OCI-LY7 (cell line): Measurements from ENCODE around the gene FOLR2. TPM values are rescaled to one million over a fixed set of nuclear protein-coding genes. Genes with fewer than 3 reads are reported as not detected.
"Not testable (repeated sequence)": the region's sequence is repeated elsewhere in the genome, so short reads cannot be mapped to it uniquely, and the experiment has no call there.

Source experiments
- BruUV-seq: library from RNA; stranded (reverse); fragments of 400-500 nt; replicated peaks from 2 replicates; lab custom pipeline; 2021; lab: Mats Ljungman, UMichigan
- CTCF ChIA-PET: fragments of 300-600 bp; sonication (Branson Sonifier 250); formaldehyde crosslinking; loops from one replicate; lab custom pipeline; 2022; ENCODE audit warnings: antibody characterized with exemption; ENCODE audit not compliant: unreplicated experiment; lab: Charles Lee
- POLR2A ChIA-PET: fragments of 300-600 bp; sonication (Branson Sonifier 250); formaldehyde crosslinking; loops from one replicate; lab custom pipeline; 2022; ENCODE audit warnings: antibody characterized with exemption; lab: Charles Lee
- DNase-seq: peaks from one replicate; pipeline ENCODE4 v3.0.0-alpha.2; 2015; ENCODE audit warnings: low spot score
- H2AFZ ChIP-seq: fragments of 200-600 bp; sonication (generic), shearing (Covaris generic); 2 replicates; pipeline ENCODE4 v1.6.1; 2014; ENCODE audit warnings: mild to moderate bottlenecking, antibody characterized with exemption, low read length, moderate library complexity
- H3K27ac ChIP-seq: fragments of 200-600 bp; sonication (generic); 2 replicates; pipeline ENCODE4 v1.5.1; 2014; ENCODE audit warnings: mixed run types, low read depth, mild to moderate bottlenecking, moderate library complexity, low read length, inconsistent platforms; ENCODE audit not compliant: poor library complexity, severe bottlenecking
- H3K36me3 ChIP-seq: fragments of 200-600 bp; sonication (generic); 2 replicates; pipeline ENCODE4 v1.6.1; 2014; ENCODE audit warnings: mild to moderate bottlenecking, antibody characterized with exemption, low read length, moderate library complexity, mixed read lengths; ENCODE audit not compliant: insufficient read depth
- H3K4me1 ChIP-seq: fragments of 200-600 bp; sonication (generic); 2 replicates; pipeline ENCODE4 v1.5.1; 2014; ENCODE audit warnings: mild to moderate bottlenecking, low read length; ENCODE audit not compliant: insufficient read depth, poor library complexity, severe bottlenecking
- H3K4me2 ChIP-seq: fragments of 200-600 bp; sonication (generic); 2 replicates; pipeline ENCODE4 v1.6.1; 2014; ENCODE audit warnings: mild to moderate bottlenecking, low read length
- H3K4me3 ChIP-seq: fragments of 200-600 bp; sonication (generic); 2 replicates; pipeline ENCODE4 v1.5.1; 2014; ENCODE audit warnings: mild to moderate bottlenecking, low read depth, low read length; ENCODE audit not compliant: poor library complexity, severe bottlenecking
- H3K79me2 ChIP-seq: fragments of 200-600 bp; sonication (generic); 2 replicates; pipeline ENCODE4 v1.6.1; 2016; ENCODE audit warnings: low read depth, mild to moderate bottlenecking, low read length, moderate library complexity, mixed read lengths; ENCODE audit not compliant: insufficient read depth
- H3K9me2 ChIP-seq: fragments of 200-600 bp; sonication (generic); 2 replicates; pipeline ENCODE4 v1.6.1; 2016; ENCODE audit warnings: mild to moderate bottlenecking, low read length, mixed read lengths; ENCODE audit not compliant: insufficient read depth
- H3K9me3 ChIP-seq: fragments of 200-600 bp; sonication (generic); 2 replicates; pipeline ENCODE4 v1.6.1; 2014; ENCODE audit warnings: mild to moderate bottlenecking, mixed run types, low read length, mixed read lengths
- H4K20me1 ChIP-seq: fragments of 200-600 bp; sonication (generic); 2 replicates; pipeline ENCODE4 v1.6.1; 2014; ENCODE audit warnings: mild to moderate bottlenecking, antibody characterized with exemption, low read length, moderate library complexity, mixed read lengths; ENCODE audit not compliant: insufficient read depth
- EZH2phosphoT487 ChIP-seq: fragments of 200-600 bp; sonication (generic); IDR thresholded peaks from 2 replicates; pipeline ENCODE4 v1.6.1; 2018; ENCODE audit warnings: low read depth, borderline replicate concordance, mild to moderate bottlenecking, mixed run types, antibody characterized with exemption, low read length, moderate library complexity, mixed read lengths
- intact Hi-C: fragments of 100-400 bp; cut with micrococcal nuclease; formaldehyde crosslinking; loops from one replicate; pipeline ENCODE4 v1.10.0; 2022; ENCODE audit not compliant: unreplicated experiment
- total RNA-seq, 2 experiments: library from RNA; depleted of rRNA in 1 of 2; stranded (reverse); fragments of >200 nt in 1 of 2; shearing (Covaris generic) in 1 of 2; gene quantifications; 2 replicates each; pipeline ENCODE4 v1.2.3, GENCODE V29; 2014 to 2022
- TF ChIP-seq, protein P1 (sequence below): fragments of 200-600 bp; sonication (generic); conservative IDR thresholded peaks from 2 replicates; pipeline ENCODE4 v1.5.1; 2014; ENCODE audit warnings: mild to moderate bottlenecking, antibody characterized with exemption, low read length, moderate library complexity, mixed read lengths

Gene FOLR2
- total RNA-seq, 2 experiments from 2014 or later, result 12.8 to 14.4 TPM

DNA sequence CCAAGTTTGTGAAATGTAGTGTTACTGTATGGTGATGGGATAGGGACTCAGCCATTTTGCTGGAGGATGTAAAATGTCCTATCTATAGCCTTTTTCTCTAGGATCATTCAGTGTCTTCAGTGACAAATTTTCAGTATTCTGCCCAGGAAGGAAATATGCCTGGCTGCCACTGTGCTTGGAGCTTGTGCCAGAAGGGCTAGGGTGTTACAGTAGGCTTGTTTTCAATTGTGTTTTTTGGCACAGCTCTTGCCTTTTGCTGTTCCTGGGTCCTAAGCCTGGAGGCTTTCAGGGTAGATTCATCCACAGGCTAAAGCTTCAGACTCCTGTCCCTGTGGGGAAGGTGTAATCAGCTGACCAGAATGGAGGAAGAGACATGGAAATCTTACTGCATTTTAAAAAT lies 49.4 kb downstream of the FOLR2 start:
- no TSS peak for BruUV-seq
- Histone ChIP-seq H3K9me2 (no peaks in the 10 kb centered on the region), H3K4me1 (peaks cover 8% of the 10 kb centered on the region), H3K4me3 (no peak overlapping the region), H3K36me3 (no peaks in the 10 kb centered on the region), H3K79me2 (no peaks in the 10 kb centered on the region), H3K4me2 (no peak overlapping the region), H4K20me1 (no peaks in the 10 kb centered on the region), H3K27ac (no peak overlapping the region), H2AFZ (no peak overlapping the region), H3K9me3 (no peaks in the 10 kb centered on the region)
- intact Hi-C loops, result no loop called here
- ChIA-PET CTCF (no interaction called here), POLR2A (interaction anchor here (1.2 kb wide), 1 partner anchor 165 kb away, joined by 3 read pairs; no protein-coding TSS in a partner anchor)
- DNase-seq, result no peak
- TF ChIP-seq, protein P1, sequence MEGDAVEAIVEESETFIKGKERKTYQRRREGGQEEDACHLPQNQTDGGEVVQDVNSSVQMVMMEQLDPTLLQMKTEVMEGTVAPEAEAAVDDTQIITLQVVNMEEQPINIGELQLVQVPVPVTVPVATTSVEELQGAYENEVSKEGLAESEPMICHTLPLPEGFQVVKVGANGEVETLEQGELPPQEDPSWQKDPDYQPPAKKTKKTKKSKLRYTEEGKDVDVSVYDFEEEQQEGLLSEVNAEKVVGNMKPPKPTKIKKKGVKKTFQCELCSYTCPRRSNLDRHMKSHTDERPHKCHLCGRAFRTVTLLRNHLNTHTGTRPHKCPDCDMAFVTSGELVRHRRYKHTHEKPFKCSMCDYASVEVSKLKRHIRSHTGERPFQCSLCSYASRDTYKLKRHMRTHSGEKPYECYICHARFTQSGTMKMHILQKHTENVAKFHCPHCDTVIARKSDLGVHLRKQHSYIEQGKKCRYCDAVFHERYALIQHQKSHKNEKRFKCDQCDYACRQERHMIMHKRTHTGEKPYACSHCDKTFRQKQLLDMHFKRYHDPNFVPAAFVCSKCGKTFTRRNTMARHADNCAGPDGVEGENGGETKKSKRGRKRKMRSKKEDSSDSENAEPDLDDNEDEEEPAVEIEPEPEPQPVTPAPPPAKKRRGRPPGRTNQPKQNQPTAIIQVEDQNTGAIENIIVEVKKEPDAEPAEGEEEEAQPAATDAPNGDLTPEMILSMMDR, result no peak
- no peak for TF ChIP-seq EZH2phosphoT487

DNA sequence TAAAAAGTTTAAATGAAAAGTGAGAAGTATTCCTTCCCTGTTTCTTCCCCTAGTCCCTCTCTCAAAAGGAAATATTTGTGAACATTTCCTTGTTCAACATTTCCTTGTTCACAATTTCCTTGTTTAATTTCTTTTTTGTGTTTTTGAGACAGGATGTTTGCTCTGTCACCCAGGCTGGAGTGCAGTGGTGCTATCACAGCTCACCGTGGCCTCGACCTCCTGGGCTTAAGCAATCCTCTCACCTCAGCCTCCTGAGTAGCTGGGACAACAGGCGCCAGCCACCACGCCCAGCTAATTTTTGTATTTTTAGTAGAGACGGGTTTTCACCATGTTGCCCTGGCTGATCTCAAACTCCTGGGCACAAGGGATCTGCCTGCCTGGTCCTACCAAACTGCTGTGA lies 50.4 kb downstream of the FOLR2 start:
- H3K9me3 ChIP-seq, CTCF ChIA-PET, BruUV-seq, intact Hi-C loops, H3K9me2 ChIP-seq, H3K4me2 ChIP-seq, H3K4me3 ChIP-seq, H3K4me1 ChIP-seq, H3K27ac ChIP-seq, H3K36me3 ChIP-seq, H3K79me2 ChIP-seq, DNase-seq, H4K20me1 ChIP-seq: not testable (repeated sequence)
- peak overlapping the region; percentile 52; the same call in 1 of the 2 replicates for H2AFZ ChIP-seq
- POLR2A ChIA-PET, result interaction anchor here (0.7 to 1.2 kb wide), 3 partner anchors 104 to 404 kb away, joined by 3 read pairs; no protein-coding TSS in a partner anchor

DNA sequence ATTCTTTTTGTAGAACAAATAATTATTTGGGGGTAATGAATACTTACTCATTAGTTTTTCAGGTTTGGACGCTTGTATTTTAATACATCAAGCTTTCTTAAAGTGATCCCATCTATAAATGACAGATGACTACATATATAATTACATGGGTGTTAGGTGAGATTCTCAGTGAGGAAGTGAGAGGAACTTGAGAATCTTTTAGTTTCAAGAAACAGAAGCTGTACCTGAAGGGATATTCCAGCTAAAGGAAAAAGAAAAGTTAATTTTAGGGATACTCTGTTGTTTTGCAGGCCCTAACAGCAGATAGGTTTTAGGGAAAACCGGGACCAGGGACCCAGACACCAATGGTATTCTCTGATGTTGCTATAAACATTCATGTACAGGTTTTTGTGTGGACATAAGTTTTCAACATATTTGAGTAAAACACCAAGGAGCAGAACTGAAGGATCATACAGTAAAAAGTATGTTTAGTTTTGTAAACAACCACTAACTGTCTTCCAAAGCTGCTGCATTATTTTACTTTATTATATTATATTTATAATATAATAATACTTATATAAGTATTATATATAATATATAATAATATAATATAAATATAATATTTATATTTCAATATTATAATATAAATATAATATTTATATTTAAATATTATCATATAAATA lies 51.5 kb downstream of the FOLR2 start:
- Histone ChIP-seq H4K20me1 (no peaks in the 10 kb centered on the region), H3K36me3 (no peaks in the 10 kb centered on the region), H2AFZ (no peak overlapping the region; the same call in 1 of the 2 replicates), H3K9me2 (no peaks in the 10 kb centered on the region), H3K79me2 (no peaks in the 10 kb centered on the region), H3K9me3 (no peaks in the 10 kb centered on the region), H3K4me3 (no peak overlapping the region), H3K4me1 (peaks cover 8% of the 10 kb centered on the region), H3K27ac (no peak overlapping the region), H3K4me2 (no peak overlapping the region)
- intact Hi-C loops, result no loop called here
- ChIA-PET POLR2A (interaction anchor here (0.7 kb wide), 1 partner anchor 14 kb away, joined by 4 read pairs; no protein-coding TSS in a partner anchor), CTCF (no interaction called here)
- TF ChIP-seq EZH2phosphoT487, result no peak
- TF ChIP-seq, protein P1, result no peak
- no peak for DNase-seq
- BruUV-seq, result no TSS peak

Other genes with a start within 250 kb of the FOLR2 start
- 4.2 and 5.7 TPM in 2 replicates for gene IL18BP, start 217.9 kb upstream of the FOLR2 start, total RNA-seq (2014; rRNA removed; shearing (Covaris generic))
- 10.3 and 12.4 TPM in 2 replicates for gene IL18BP, start 217.9 kb upstream of the FOLR2 start, total RNA-seq (2022)
- 159 and 160 TPM in 2 replicates for gene NUMA1, start 136.3 kb upstream of the FOLR2 start, total RNA-seq (2014; rRNA removed; shearing (Covaris generic))
- gene NUMA1, start 136.3 kb upstream of the FOLR2 start, total RNA-seq (2022), result 148 and 172 TPM in 2 replicates
- 15.3 and 21.1 TPM in 2 replicates for gene LRRC51, start 135.9 kb upstream of the FOLR2 start, total RNA-seq (2014; rRNA removed; shearing (Covaris generic))
- gene LRRC51, start 135.9 kb upstream of the FOLR2 start, total RNA-seq (2022), result 9.9 and 10.8 TPM in 2 replicates
- 50.7 and 64.1 TPM in 2 replicates for gene LAMTOR1, start 113.5 kb upstream of the FOLR2 start, total RNA-seq (2014; rRNA removed; shearing (Covaris generic))
- gene LAMTOR1, start 113.5 kb upstream of the FOLR2 start, total RNA-seq (2022), result 58.6 and 61.8 TPM in 2 replicates
- not detected in 2 replicates for gene TOMT, start 110.9 kb upstream of the FOLR2 start, total RNA-seq (2014; rRNA removed; shearing (Covaris generic))
- not detected in 2 replicates for gene TOMT, start 110.9 kb upstream of the FOLR2 start, total RNA-seq (2022)
- 48.2 and 77.7 TPM in 2 replicates for gene ANAPC15, start 104.1 kb upstream of the FOLR2 start, total RNA-seq (2014; rRNA removed; shearing (Covaris generic))
- 61.2 and 62.4 TPM in 2 replicates for gene ANAPC15, start 104.1 kb upstream of the FOLR2 start, total RNA-seq (2022)
- not detected in 2 replicates for gene FOLR3, start 81.1 kb upstream of the FOLR2 start, total RNA-seq (2014; rRNA removed; shearing (Covaris generic))
- not detected in 2 replicates for gene FOLR3, start 81.1 kb upstream of the FOLR2 start, total RNA-seq (2022)
- gene FOLR1, start 24.7 kb upstream of the FOLR2 start, total RNA-seq (2014; rRNA removed; shearing (Covaris generic)), result not detected in 2 replicates
- gene FOLR1, start 24.7 kb upstream of the FOLR2 start, total RNA-seq (2022), result not detected in 2 replicates
- 60.9 and 103 TPM in 2 replicates for gene INPPL1, start 8.0 kb downstream of the FOLR2 start, total RNA-seq (2014; rRNA removed; shearing (Covaris generic))
- 195 and 216 TPM in 2 replicates for gene INPPL1, start 8.0 kb downstream of the FOLR2 start, total RNA-seq (2022)
- not detected in 2 replicates for gene PHOX2A, start 27.4 kb downstream of the FOLR2 start, total RNA-seq (2014; rRNA removed; shearing (Covaris generic))
- gene PHOX2A, start 27.4 kb downstream of the FOLR2 start, total RNA-seq (2022), result not detected in 2 replicates
- gene CLPB, start 217.7 kb downstream of the FOLR2 start, total RNA-seq (2014; rRNA removed; shearing (Covaris generic)), result 20.7 and 21.0 TPM in 2 replicates
- 25.8 and 27.1 TPM in 2 replicates for gene CLPB, start 217.7 kb downstream of the FOLR2 start, total RNA-seq (2022)